Spleen (tissue), 11 donors: ENCODE data around the gene VAMP1. TPM values are rescaled to one million over a fixed set of nuclear protein-coding genes. Genes with fewer than 3 reads are reported as not detected.
"Not testable (repeated sequence)": the region's sequence is repeated elsewhere in the genome, so short reads cannot be mapped to it uniquely, and the experiment has no call there.

Experiments used
- DNase-seq: peaks from one replicate; pipeline ENCODE4 v3.0.0-alpha.2; 2020
- H3K27ac ChIP-seq, 8 donors: fragments of 200-600 bp; sonication (generic) in 7 of 8; 1 replicate in 4 of 8; 2 replicates in 4 of 8; pipeline versions ENCODE4 v1.5.0 to v1.8.0; 2016 to 2021; ENCODE audit warnings: inconsistent platforms in 4 of 8, mild to moderate bottlenecking in 4 of 8, moderate library complexity in 1 of 8
- H3K27me3 ChIP-seq, 7 donors: fragments of 200-600 bp; sonication (generic) in 6 of 7; replicated peaks in 1 of 7; 1 replicate in 4 of 7; 2 replicates in 3 of 7; pipeline versions ENCODE4 v1.5.0 to v1.8.0; 2016 to 2021; ENCODE audit warnings: inconsistent platforms in 3 of 7, mild to moderate bottlenecking in 1 of 7
- H3K36me3 ChIP-seq, 6 donors: fragments of 200-600 bp; sonication (generic) in 5 of 6; 1 replicate in 4 of 6; 2 replicates in 2 of 6; pipeline versions ENCODE4 v1.5.0 to v1.8.0; 2016 to 2021; ENCODE audit warnings: inconsistent platforms in 2 of 6
- H3K4me1 ChIP-seq, 6 donors: fragments of 200-600 bp; sonication (generic) in 5 of 6; 1 replicate in 3 of 6; 2 replicates in 3 of 6; pipeline versions ENCODE4 v1.5.0 to v1.8.0; 2016 to 2021; ENCODE audit warnings: inconsistent platforms in 3 of 6
- H3K4me3 ChIP-seq, 8 donors: fragments of 200-600 bp; sonication (generic) in 7 of 8; 1 replicate in 4 of 8; 2 replicates in 4 of 8; pipeline versions ENCODE4 v1.5.0 to v1.8.0; 2016 to 2021; ENCODE audit warnings: inconsistent platforms in 4 of 8, mild to moderate bottlenecking in 4 of 8, moderate library complexity in 2 of 8
- H3K9me3 ChIP-seq, 8 donors: fragments of 200-600 bp; sonication (generic) in 7 of 8; 1 replicate in 4 of 8; 2 replicates in 4 of 8; pipeline versions ENCODE4 v1.5.0 to v1.8.0; 2016 to 2021; ENCODE audit warnings: inconsistent platforms in 4 of 8
- POLR2A ChIP-seq, 3 donors: fragments of 450-650 bp; IDR thresholded peaks; one replicate each; pipeline ENCODE4 v1.5.1; 2017; ENCODE audit warnings: antibody characterized with exemption in 3 of 3, mild to moderate bottlenecking in 1 of 3
- POLR2AphosphoS5 ChIP-seq, 3 donors: sonication (generic); formaldehyde crosslinking; IDR thresholded peaks; one replicate each; pipeline ENCODE4 v1.5.1; 2017; ENCODE audit warnings: antibody characterized with exemption in 3 of 3
- WGBS, 5 donors: extraction: QIAGEN DNeasy Blood & Tissue Kit in 3 of 5; methylation state at CpG; one replicate each; pipeline versions ENCODE4 v1.1.5 to v1.1.7; 2013 to 2018; 5-methylcytosine and 5-hydroxymethylcytosine counted together
- intact Hi-C: fragments of 100-400 bp; cut with DNase I; formaldehyde crosslinking; loops from one replicate; pipeline ENCODE4 v1.15.0; 2023; ENCODE audit warnings: low total_unique reads
- polyA plus RNA-seq, 3 donors: library from polyadenylated mRNA; stranded (reverse); fragments of 200-250 nt; gene quantifications; one replicate each; pipeline ENCODE4 v1.2.1, GENCODE V29; 2013
- total RNA-seq, 7 donors: library from RNA; depleted of rRNA in 3 of 7; stranded (reverse); fragments of >200 nt in 3 of 7; fragmentation: NEBNext Ultra II Directional in 4 of 7; extraction: Animal tissue kit (Norgen Biotek cat#: 25700) in 4 of 7; gene quantifications; one replicate each; pipeline versions ENCODE4 v1.1.0 to v1.2.1, GENCODE V29; 2016 to 2021
- TF ChIP-seq, protein P1 (sequence below), 11 experiments: fragments of 200-600 bp in 7 of 11; fragments of 450-650 bp in 4 of 11; sonication (generic) in 4 of 11; IDR thresholded peaks in 8 of 11; conservative IDR thresholded peaks in 3 of 11; 1 replicate in 7 of 11; 2 replicates in 4 of 11; pipeline versions ENCODE4 v1.4.0 to v1.8.0; 2016 to 2021; ENCODE audit warnings: antibody characterized with exemption in 11 of 11, inconsistent platforms in 4 of 11, mild to moderate bottlenecking in 1 of 11
- donor health status: healthy with polysubstance abuse.
- donor health status: DM: no; HTN: no; CAD: no; lungs with moderate emphysema.
- donor health status: DM: no; HTN: no; CAD: no.
- donor health status: Bipolar disorder and iron deficiency.
- donor health status: healthy.
- donor health status: DM: no; HTN: no; CAD: no.
- donor health status: DM: yes; HTN: yes; CAD: no.

The VAMP1 gene
- total and polyA plus RNA-seq, 10 donors, result 11.0 to 32.5 (median 21.0) TPM

DNA sequence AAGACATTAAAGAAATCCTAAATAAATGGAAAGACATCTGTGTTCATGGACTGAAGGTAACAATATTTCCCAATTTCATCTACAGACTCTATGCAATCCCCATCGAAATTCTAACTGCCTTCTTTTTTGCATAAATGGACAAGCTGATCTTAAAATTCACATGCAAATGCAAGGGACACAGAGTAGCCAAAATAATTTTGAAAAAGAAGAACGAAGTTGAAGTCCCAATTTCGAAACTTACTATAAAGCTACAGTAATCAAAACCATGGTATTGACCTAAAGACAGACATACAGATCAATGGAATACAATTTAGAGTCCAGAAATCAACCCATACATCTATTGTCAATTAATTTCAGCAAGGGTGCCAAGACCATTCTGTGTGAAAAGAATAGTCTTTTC, 42.2 kb downstream of the VAMP1 start:
- TF ChIP-seq POLR2AphosphoS5 (IDR thresholded peaks at IDR 0.05) (no peak), POLR2A (IDR thresholded peaks at IDR 0.05) (no peak)
- TF ChIP-seq, protein P1, sequence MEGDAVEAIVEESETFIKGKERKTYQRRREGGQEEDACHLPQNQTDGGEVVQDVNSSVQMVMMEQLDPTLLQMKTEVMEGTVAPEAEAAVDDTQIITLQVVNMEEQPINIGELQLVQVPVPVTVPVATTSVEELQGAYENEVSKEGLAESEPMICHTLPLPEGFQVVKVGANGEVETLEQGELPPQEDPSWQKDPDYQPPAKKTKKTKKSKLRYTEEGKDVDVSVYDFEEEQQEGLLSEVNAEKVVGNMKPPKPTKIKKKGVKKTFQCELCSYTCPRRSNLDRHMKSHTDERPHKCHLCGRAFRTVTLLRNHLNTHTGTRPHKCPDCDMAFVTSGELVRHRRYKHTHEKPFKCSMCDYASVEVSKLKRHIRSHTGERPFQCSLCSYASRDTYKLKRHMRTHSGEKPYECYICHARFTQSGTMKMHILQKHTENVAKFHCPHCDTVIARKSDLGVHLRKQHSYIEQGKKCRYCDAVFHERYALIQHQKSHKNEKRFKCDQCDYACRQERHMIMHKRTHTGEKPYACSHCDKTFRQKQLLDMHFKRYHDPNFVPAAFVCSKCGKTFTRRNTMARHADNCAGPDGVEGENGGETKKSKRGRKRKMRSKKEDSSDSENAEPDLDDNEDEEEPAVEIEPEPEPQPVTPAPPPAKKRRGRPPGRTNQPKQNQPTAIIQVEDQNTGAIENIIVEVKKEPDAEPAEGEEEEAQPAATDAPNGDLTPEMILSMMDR (IDR thresholded peaks at IDR 0.05 in 8 of 11, conservative IDR thresholded peaks at IDR 0.05 in 3 of 11), result no peak
- Histone ChIP-seq H3K27ac (peak overlapping the region in 7 of 8 donors; percentile 37 to 88 (median 82)), H3K36me3 (no peaks in the 10 kb centered on the region), H3K4me3 (no peak overlapping the region), H3K4me1 (peaks cover 24 to 93% (median 67%) of the 10 kb centered on the region in 6 donors), H3K9me3 (no peaks in the 10 kb centered on the region), H3K27me3 (no peaks in the 10 kb centered on the region)
- intact Hi-C loops, result loop anchor here (5.0 kb wide), 1 partner anchor 34 kb away; no protein-coding TSS in a partner anchor
- WGBS, 5 donors, result 50 to 73% (median 64%) methylated on average over 3 of the region's 3 CpGs
- no peak for DNase-seq

DNA sequence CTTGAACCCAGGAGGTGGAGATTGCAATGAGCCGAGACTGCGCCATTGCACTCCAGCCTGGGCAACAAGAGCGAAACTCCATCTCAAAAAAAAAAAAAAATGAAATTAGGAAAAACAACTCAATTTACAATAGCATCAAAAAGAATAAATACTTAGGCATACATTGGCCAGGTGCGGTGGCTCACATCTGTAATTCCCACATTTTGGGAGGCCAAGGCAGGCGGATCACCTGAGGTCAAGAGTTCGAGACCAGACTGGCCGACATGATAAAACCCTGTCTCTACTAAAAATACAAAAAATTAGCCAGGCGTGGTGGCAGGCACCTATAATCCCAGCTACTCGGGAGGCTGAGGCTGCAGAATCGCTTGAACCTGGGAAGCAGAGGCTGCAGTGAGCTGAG, 42.7 kb downstream of the VAMP1 start:
- WGBS, 5 donors, result 67 to 87% (median 85%) methylated on average over 10 of the region's 10 CpGs
- H3K9me3 ChIP-seq, DNase-seq, H3K36me3 ChIP-seq, H3K27me3 ChIP-seq: not testable (repeated sequence)
- Histone ChIP-seq H3K4me1 (peaks cover 22 to 93% (median 64%) of the 10 kb centered on the region in 6 donors), H3K4me3 (peak overlapping the region in 2 of 8 donors; percentile 13 to 45), H3K27ac (peak overlapping the region; percentile 49 to 88 (median 82))
- intact Hi-C loops, result loop anchor here (5.0 kb wide), 1 partner anchor 35 kb away; no protein-coding TSS in a partner anchor

DNA sequence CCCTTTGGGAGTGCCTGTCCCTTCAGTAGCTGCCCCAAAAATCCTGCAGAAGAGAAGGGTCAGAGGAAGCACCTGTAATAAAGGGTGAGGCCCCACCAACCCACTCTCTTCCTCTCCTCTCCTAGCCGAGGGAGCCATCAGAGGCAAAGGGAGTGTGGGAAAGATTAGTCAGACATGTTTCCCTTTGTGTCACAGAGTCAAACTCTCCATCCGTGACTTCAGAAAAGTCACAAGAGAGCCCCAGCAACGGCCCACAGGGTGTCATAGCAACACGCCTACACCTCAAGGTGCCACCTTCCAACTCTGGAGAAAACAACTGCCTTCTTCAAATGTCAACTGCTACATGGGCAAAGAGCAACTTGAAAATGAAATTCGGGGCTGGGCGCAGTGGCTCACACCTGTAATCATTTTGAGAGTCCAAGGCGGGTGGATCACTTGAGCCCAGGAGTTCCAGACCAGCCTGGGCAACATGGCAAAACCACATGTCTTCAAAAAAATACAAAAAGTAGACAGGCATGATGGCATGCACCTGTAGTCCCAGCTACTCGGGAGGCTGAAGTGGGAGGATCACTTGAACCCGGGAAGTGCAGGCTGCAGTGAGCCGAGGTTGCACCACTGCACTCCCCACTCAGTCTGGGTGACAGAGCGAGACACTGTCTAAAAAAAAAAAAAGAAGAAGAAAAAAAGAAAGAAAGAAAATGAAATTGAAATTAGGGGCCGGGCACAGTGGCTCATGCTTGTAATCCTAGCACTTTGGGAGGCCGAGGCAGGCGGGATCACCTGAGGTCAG, 43.4 kb downstream of the VAMP1 start:
- WGBS, 5 donors, result 41 to 58% (median 56%) methylated on average over 14 of the region's 14 CpGs
- Histone ChIP-seq H3K4me3 (peak overlapping the region in 2 of 8 donors; percentile 13 to 45), H3K4me1 (peaks cover 22 to 86% (median 59%) of the 10 kb centered on the region in 6 donors), H3K27me3 (no peaks in the 10 kb centered on the region), H3K36me3 (no peaks in the 10 kb centered on the region), H3K27ac (peak overlapping the region; percentile 49 to 88 (median 82)), H3K9me3 (no peaks in the 10 kb centered on the region)
- intact Hi-C loops, result loop anchor here (5.0 kb wide), 1 partner anchor 35 kb away; no protein-coding TSS in a partner anchor
- TF ChIP-seq POLR2A (IDR thresholded peaks at IDR 0.05), result no peak
- TF ChIP-seq, protein P1 (IDR thresholded peaks at IDR 0.05 in 8 of 11, conservative IDR thresholded peaks at IDR 0.05 in 3 of 11), result no peak
- peak in 2 of 3 donors; percentile 26 to 54 for TF ChIP-seq POLR2AphosphoS5 (IDR thresholded peaks at IDR 0.05)
- DNase-seq, result peak; percentile 92

DNA sequence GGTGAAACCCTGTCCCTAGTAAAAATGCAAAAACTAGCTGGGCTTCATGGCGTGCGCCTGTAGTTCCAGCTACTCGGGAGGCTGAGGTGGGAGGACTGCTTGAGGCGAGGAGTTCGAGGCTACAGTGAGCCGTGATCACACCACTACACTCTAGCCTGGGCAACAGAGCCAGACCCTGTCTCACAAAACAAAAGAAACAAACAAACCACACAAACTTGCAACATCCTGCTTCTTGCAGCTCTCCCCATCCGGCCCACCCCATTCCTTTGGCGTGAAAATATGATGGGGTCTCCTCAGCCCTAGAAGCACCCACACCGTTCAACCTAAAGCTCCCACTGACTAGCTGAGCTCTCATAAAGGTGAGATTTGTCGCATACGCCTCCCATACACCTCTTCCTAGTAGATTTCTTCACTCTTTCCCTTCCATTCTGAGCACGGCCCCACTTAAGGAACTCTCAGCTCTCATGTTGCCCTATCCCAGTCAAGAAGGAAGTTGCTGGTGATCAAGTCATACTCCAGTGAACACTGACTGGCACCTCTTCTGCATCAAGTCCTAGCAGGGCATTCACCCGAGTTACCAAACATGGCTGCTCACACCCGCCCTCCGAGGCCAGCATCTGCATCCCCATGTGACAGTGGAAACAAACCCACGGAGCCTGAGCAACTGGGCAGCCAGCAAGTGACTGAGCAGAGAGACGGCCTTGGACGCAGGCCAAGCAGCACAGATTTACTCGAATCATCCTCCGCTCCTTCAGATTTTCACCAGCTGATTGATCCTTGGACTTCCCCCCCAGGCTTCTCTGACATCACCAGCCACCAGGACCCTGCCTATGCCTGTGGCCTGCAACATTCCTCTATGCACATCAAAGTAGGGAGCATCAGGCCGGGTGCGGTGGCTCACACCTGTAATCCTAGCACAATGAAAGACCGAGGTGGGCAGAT, 44.6 kb downstream of the VAMP1 start:
- peak overlapping the region; percentile 49 to 88 (median 82) for H3K27ac ChIP-seq
- no peaks in the 10 kb centered on the region for H3K27me3 ChIP-seq
- DNase-seq, result peak; percentile 85
- WGBS, 5 donors, result 68 to 73% (median 70%) methylated on average over 23 of the region's 23 CpGs
- H3K4me3 ChIP-seq, result peak overlapping the region in 1 of 8 donors; percentile 45
- intact Hi-C loops, result loop anchor here (5.0 kb wide), 1 partner anchor 36 kb away; no protein-coding TSS in a partner anchor
- H3K36me3 ChIP-seq, result no peaks in the 10 kb centered on the region
- TF ChIP-seq POLR2AphosphoS5 (IDR thresholded peaks at IDR 0.05), result peak in 2 of 3 donors; percentile 21 to 51
- TF ChIP-seq, protein P1 (IDR thresholded peaks at IDR 0.05 in 8 of 11, conservative IDR thresholded peaks at IDR 0.05 in 3 of 11), result no peak
- no peaks in the 10 kb centered on the region for H3K9me3 ChIP-seq
- peaks cover 14 to 74% (median 50%) of the 10 kb centered on the region in 6 donors for H3K4me1 ChIP-seq
